SH-SY5Y (cell line): ENCODE measurements around the gene E2F3.

Experiments used
- GATA2 ChIP-seq: IDR thresholded peaks from 2 replicates; pipeline ENCODE4 v1.6.1; 2011; ENCODE audit warnings: mild to moderate bottlenecking, low read depth, low read length
- GATA3 ChIP-seq: IDR thresholded peaks from 2 replicates; pipeline ENCODE4 v1.6.1; 2011; ENCODE audit warnings: low read depth, mild to moderate bottlenecking, low read length, moderate library complexity

Gene E2F3

DNA sequence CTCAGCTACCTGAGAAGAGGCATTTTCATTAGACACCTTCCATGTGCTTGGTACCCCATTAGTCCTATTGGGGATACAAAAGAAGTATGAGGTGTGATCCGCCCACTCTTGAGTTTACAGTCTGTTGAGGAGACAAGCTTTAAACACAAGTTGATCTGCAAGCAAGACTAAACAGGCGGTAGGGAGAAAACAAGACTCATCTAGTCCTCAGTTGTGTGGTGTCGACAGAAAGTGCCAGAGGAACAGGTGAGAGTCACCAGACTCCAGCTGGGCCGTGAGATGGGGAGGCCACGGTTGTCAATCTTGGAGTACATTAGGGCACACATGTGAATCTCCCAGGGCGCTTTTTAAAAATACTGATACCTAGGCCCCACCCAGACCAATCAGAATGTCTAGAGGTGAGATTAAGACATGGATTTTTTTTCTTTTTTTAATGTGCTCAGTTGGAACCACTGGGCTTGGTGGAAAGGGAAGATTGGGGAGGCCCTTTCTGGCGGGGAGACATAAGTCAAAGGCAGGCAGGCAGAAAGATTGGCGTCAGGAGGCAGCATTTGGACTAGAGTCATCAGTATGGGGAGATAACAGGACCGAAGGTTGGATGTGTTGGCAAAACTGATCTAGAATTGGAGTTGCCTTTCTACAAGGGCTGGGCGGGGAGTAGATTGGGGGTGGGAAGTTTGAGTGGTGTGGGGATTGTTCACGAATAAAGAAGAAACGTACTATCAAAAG is 10.4 kb downstream of the E2F3 start:
- TF ChIP-seq GATA3 = no peak
- no peak for TF ChIP-seq GATA2

GRCh38 chr6:20412682-20413073 is 11.0 kb downstream of the E2F3 start:
- TF ChIP-seq GATA2 (no peak), GATA3 (no peak)

DNA sequence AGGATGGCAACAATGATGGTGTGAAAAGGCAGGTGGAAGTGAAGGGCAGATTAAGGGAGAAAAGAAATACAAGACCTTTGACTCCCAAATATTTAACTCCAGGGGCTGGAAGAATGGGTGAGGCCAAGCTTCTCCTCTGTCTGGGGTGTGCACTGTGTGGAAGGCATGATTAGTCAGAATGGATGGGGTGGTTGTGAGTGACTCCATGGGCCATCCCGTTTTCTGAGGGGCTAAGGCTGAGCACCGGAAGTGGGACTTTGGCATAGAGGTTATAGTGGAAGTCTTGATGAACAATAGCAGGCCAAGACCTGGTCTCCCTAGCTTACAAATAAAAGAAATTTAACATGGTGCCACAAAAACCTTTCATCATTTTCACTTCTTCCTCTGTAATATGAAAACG is 12.1 kb downstream of the E2F3 start:
- TF ChIP-seq GATA3 (no peak), GATA2 (no peak)

DNA sequence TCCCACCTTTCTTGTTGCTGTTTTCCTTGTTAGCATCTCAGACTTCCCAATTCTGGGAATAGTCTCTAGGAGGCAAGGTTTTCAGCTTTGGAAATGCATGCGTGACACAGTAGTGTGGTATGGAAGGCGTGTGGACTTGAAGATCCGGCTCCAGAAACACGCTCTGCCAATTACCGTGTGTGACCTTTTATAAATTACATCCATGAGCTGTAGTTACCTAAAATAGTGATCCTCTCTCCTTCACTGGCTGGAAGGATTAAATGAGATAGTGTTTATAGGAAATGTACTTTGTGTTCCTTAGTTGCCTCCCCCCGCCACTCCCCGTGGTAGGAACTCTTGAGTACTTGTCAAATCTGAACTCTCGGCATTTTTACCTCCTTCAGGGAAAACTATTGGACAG is 13.0 kb downstream of the E2F3 start:
- TF ChIP-seq GATA2 (no peak), GATA3 (no peak)

DNA sequence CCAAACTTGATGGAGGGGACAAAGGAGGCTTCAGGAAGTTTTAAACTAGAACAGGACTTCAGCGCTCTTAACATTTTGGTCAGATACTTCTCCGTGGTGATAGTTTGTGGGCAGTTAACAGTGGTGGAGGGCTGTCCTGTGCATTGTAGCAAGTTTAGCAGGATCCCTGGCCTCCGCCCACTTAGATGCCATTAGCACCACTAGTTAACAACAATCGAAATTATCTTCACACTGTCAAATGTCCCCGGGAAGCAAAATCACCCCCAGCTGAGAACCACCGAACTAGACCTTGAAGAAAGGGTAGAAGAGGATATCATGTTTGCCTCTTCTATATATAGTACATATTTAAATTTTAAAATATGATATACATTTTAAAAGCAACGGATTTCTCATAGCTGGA is 13.6 kb downstream of the E2F3 start:
- TF ChIP-seq GATA2 (no peak), GATA3 (no peak)

- TF ChIP-seq GATA2 (no peak), GATA3 (no peak)
Measured at GRCh38 chr6:20415712-20416454, 14.2 kb downstream of the E2F3 start.

DNA sequence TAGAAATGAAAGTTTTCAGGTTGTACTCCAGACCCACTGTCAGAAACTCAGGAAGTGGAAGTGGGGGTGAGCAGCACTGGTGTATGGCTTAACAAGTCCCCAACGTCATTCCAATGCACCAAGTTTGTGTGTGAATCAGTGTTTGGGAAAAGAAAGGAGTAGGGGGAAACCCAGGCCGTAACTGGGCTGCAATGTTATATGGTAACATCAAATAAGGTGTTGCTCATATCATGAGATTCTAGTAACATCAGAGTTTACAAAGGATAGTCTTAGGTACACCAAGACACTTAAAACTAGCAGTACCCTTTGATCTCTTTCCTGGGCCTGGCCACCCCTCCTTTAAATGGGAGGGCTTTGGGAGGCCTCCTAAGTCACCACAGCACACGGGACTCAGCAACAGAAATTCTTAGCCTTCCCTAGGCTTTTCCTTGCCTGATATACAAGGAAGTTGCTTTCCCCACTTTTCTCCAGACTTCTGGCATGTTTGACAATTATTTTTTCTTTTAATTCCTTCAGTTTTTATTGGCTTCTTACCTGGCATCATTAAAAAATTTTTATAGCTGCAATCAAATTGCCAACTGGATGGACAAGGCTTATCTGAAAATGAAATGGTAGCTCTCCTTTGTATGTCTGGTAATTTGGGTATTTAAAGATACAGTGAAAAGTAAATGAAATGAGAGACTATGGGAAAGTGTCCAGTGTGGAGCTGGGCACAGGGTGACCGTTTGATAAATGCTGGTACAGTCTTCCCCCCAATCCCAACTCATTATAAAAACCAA is 15.1 kb downstream of the E2F3 start:
- TF ChIP-seq GATA2 = no peak
- no peak for TF ChIP-seq GATA3

- TF ChIP-seq GATA3 (no peak), GATA2 (no peak)
Measured at GRCh38 chr6:20417819-20418218, 16.1 kb downstream of the E2F3 start.

DNA sequence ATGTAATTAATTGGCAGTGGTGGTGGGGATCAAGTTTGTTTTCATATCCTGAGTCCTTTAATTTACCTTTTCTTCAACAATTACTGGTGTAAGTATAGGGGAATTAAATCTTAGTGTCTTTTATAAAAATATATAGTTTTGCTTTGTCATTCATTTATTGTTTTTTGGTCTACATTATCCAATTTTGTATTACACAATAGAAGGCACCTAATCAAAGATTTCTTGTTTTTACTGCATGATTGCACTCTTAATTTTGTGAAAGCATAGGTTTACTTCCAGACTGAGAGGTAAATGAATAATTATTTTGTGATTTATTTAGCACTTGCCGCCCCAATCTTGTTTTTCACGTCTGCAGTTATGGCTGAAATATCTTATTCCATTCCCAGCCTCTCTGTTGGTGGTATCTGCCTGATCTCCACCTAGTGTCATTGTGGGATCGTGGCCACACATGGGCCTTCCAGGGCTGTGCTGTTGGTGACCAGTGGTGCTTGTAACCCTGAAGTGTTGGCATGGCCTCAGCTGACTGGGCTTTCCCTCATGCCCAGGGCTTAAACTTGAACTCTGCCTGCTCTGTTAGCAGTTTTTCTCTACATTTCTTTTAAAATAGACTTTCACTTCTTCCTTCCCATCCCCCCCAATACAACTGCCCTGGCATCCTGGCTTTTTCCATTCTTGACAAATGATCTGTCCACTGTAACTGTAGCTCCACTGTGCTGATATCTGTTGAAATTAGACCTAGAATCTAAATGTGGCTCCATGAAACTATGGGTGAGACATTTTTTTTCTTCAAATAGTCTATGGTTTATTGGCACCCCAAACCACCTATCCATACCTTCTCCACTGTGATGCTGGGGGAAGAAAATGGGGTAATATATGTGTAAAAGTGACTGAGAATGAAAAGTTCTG is 24.8 kb downstream of the E2F3 start:
- TF ChIP-seq GATA3 (no peak), GATA2 (no peak)

DNA sequence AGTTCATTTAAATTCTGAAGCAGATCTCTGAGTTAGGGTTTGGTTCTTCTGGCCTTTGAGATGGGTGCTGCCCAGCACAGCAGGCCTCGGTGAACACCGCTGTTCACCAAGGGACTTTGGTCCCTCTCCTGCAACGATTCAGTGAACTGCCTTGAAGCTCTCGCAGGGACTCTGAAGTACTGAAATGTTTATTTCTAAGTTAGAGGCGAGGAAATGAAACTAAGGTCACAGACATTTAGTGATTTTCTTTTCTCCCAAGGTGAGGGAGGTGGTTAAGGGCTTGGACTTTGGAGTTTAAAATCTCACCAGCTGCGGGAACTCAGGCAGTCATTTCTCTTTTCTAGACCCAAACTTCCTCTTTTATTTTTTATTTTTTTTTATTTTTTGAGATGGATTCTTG is 26.2 kb downstream of the E2F3 start:
- TF ChIP-seq GATA2 (no peak), GATA3 (no peak)

- no peak for TF ChIP-seq GATA2
- no peak for TF ChIP-seq GATA3
Measured at GRCh38 chr6:20432692-20433091, 31.0 kb downstream of the E2F3 start.

DNA sequence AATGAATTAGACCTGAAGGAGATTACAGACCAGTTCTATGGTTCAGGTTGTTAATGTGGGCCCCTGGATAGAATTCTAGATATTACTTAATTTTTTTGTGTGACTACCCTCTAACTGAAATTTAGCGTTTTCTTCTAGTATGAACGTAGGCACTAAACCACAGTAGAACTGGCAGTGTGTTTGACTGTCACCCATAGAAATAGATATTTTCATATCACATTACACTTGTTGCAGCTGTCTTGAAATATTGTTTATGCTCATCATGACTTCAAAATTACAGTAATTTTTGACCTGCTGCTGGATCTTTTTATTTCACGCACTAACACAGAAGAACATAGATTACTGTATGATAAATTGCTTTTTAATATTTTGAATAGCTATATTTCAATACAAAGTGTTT is 31.6 kb downstream of the E2F3 start:
- TF ChIP-seq GATA2 = no peak
- TF ChIP-seq GATA3 = no peak

DNA sequence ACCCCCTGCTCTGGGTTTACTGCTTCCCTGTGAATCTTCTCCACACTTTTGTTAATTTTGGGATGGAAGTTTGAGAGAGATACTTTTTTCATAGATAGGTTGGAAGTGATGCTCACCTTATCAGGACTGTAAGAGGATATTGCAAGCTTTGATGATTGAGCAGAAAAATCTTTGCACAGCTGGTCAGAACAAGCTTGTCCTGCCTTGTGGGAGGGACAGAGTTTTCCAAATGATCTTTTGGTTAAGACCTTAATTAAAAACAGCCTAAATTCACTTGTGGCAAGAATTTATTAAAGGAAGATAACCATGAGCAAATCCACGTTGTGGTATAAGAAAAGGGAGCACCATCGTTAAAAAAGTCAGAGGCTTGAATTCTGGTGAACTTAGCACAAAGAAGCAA is 32.2 kb downstream of the E2F3 start:
- TF ChIP-seq GATA2 (no peak), GATA3 (no peak)

DNA sequence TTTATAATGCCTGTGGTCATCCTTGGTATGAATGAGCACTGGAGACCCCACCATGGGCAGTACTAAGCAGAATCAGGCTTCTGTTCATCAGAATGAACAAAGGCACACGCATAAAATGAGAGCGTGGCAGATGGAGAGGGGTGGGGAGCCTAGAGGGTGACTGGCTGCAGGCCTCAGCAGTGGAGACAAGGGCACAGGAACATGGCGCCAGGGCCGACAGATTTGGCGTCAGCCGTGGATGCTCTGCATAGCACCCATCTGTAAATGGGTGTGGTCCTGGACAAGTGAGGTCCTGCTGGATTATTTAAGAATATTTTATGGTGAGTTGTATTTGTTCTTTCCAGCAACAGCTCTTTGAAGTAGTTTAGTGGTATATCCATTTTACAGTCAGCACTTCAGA is 33.1 kb downstream of the E2F3 start:
- no peak for TF ChIP-seq GATA3
